GM18517 (cell line): ENCODE data around the gene KEAP1.
"Not testable (repeated sequence)": the region's sequence is repeated elsewhere in the genome, so short reads cannot be mapped to it uniquely, and the experiment has no call there.

Experiments used
- ATAC-seq: cut with Tn5 transposase; IDR thresholded peaks from one replicate; pipeline ENCODE4 v1.9.1; 2021; ENCODE audit warnings: mild to moderate bottlenecking, moderate library complexity; ENCODE audit not compliant: unreplicated experiment

KEAP1 gene

GRCh38 chr19:10500247-10500592 lies 2.9 kb downstream of the KEAP1 start:
- no peak for ATAC-seq

DNA sequence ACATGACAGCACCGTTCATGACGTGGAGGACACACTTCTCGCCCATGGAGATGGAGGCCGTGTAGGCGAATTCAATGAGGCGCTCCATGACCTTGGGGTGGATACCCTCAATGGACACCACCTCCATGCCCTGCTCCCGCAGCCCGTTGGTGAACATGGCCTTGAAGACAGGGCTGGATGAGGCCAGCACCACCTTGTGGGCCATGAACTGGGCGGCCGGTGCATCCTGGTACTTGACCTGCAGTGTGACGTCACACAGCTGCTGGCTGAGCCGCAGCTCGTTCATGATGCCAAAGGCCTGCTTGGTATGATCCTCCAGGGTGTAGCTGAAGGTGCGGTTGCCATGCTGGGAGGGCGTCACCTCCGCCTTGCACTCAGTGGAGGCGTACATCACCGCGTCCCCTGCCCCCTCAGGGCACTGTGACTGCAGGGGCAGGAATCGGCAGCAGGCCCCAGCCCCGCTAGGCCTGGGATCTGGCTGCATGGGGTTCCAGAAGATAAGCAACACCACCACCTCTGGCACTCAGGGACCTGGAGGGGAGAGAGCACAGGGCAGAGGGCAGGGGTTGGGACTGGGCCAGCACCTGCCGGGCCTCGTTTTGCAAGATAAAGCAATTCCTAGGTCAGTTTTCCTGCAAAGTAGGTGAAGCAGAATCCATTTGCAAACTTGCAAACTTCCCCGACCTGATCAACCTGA lies 3.5 kb downstream of the KEAP1 start:
- ATAC-seq = no peak

DNA sequence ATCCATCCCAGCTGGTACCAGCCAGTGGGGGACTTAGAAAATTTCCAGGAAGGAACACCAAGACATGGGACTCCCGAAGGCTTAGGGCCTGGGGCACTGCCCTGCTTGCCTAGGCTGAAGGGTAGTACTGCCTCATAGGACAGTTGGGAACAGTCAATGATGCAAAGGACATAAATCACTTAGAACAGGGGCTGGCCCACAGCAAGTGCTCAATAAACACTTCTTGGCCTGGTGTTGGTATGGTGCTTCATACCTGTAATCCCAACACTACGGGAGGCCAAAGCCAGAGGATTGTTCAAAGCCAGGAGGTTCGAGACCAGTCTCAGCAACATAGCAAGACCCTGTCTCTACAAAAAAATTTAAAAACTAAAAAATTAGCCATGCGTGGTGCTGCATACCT lies 5.8 kb downstream of the KEAP1 start:
- ATAC-seq = no peak

GRCh38 chr19:10491472-10492047 lies 11.6 kb downstream of the KEAP1 start:
- ATAC-seq = no peak

DNA sequence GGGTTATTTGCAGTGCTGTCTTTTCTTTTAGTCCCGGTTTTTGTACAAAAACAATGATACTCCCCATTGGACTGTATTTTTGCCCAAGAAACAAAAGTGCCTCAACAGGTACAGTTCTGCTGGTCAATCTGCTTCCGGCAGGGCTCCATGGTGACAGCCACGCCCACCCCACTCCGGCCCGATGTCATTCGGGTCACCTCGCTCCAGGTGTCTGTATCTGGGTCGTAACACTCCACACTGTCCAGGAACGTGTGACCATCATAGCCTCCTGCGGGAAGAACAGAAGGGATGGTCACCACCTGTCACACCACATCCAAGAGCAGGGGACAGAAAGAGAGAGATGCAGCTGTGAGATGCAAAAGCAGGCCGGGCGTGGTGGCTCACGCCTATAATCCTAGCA lies 16.6 kb downstream of the KEAP1 start:
- ATAC-seq = no peak

GRCh38 chr19:10478903-10479384 lies 24.2 kb downstream of the KEAP1 start:
- ATAC-seq = no peak

- ATAC-seq = no peak
Observed at GRCh38 chr19:10478476-10478875, 24.7 kb downstream of the KEAP1 start.

- ATAC-seq = no peak
Observed at GRCh38 chr19:10474962-10475451, 28.1 kb downstream of the KEAP1 start.

DNA sequence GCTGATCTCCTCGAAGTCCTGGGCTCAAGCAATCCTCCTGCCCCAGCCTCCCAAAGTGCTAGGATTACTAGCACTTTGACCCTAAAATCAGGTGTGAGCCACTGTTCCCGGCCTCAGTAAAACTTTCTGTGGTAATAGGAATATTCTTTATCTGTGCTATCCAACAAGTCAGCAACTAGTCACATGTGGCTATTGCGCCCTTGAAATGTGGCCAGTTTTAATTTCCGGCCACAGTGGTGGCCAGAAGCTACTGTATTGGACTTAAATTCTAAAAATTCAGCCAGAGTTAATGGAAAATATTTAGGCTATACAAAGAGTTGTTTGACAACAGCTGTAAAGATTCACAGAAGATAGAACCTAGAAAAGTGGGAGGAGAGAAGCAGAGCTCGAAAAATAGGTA lies 30.0 kb downstream of the KEAP1 start:
- no peak for ATAC-seq

DNA sequence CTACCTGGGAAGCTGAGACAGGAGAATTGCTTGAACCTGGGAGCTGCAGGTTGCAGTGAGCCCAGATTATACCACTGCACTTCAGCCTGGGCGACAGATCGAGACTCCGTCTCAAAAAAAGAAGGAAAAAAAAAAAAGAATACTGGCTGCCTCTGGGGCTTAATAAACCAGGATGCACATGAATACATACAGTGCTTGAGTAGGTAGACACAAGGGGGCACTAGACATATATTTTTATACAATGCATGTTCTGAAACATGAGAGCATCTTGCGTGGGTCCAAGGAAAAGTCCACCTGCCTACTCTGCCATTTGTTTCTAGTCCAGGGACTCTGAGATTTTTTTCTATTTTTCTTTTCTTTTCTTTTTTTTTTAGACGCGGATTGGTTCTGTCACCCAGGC lies 31.2 kb downstream of the KEAP1 start:
- no peak for ATAC-seq

DNA sequence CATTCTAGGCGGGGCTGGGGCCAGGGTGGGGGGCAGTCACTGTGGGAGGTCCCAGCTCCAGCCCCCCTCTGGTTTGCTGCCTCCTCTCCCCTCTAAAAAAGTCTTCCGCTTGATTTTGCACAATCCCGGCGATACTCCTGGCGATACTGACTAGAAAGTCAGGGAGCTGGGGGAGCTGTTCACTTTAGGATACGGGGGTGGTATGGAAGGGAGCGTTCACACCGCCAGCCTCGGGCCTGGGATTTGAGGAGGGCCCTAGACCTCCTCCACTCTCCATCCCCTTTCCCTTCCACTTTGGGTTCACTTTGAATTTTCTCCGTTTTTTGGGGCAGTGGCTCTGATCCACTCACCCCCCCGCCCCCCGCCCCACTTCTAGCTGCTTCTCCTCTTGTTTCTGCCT lies 35.0 kb downstream of the KEAP1 start:
- no peak for ATAC-seq

DNA sequence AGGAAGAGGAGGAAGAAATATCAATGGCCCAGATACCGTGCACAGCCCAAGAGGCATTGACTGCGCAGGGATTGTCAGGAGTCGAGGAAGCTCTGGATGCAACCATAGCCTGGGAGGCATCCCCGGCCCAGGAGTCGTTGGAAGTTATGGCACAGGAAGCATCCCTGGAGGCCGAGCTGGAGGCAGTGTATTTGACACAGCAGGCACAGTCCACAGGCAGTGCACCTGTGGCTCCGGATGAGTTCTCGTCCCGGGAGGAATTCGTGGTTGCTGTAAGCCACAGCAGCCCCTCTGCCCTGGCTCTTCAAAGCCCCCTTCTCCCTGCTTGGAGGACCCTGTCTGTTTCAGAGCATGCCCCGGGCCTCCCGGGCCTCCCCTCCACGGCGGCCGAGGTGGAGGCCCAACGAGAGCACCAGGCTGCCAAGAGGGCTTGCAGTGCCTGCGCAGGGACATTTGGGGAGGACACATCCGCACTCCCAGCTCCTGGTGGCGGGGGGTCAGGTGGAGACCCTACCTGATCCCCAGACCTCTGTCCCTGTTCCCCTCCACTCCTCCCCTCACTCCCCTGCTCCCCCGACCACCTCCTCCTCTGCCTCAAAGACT lies 36.0 kb downstream of the KEAP1 start:
- ATAC-seq = no peak

- no peak for ATAC-seq
Observed at GRCh38 chr19:10464456-10464855, 38.7 kb downstream of the KEAP1 start.

- ATAC-seq = no peak
Observed at GRCh38 chr19:10462557-10462956, 40.6 kb downstream of the KEAP1 start.

- not testable (repeated sequence) for ATAC-seq
Observed at GRCh38 chr19:10462042-10462441, 41.1 kb downstream of the KEAP1 start.

- ATAC-seq = peak; percentile 64
Observed at GRCh38 chr19:10461047-10461949, 41.9 kb downstream of the KEAP1 start.

GRCh38 chr19:10460714-10461046 lies 42.5 kb downstream of the KEAP1 start:
- ATAC-seq = no peak

DNA sequence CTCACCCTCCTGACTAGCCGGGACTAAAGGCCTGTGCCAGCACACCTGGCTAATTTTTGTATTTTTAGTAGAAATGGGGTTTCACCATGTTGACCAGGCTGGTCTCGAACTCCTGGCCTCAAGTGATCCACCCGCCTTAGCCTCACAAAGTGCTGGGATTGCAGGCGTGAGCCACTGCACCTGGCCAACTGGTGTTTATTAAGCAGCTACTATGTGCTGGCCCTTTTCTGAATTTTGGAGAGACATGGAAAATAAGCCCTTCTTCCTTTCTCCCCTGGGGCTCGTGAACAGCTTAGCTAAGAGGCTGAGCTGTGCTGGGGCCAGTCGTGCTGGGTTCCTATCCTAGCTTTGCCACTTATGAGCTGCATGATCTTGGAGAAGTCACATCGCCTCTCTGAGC lies 44.4 kb downstream of the KEAP1 start:
- not testable (repeated sequence) for ATAC-seq

DNA sequence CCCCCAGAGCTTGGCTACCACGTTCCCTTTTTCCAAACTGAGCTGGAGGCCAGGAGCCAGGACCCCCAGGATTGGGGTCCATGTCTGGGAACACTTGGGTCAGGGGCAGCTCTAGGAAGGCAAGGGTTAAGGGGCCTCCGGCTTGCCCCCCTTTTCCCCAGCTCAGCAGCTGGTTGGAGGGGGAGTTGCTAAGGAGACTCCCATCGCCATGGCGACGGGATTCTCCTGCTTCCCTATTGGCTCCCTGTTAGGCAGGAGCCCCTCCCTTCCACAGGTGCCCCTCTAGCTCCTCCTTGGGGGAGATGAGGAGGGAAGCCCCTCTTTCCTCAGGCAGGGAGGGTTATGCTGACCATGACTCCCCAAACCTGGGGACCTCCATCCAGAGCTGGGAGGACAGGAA lies 48.9 kb downstream of the KEAP1 start:
- no peak for ATAC-seq

DNA sequence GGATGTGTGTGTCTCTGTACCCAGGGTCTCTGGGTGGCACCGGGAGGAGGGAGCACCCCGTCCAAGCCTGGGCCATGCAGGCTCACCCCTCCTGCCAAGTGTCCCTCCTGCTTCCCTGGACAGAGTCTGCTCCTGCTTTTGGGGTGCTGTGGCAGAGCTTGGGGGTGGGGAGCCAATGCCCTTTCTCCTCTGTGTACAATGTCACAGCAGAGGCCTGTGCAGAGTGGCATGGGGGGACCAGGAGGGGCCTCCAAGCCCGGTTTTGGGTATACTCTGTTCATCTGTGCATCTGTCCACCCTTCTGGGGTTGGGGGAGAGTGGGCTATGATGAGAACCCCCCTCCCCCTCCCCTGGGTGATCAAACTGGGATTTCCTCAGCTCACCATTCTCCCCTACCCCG lies 49.3 kb downstream of the KEAP1 start:
- ATAC-seq = no peak
